ENCODE results near the gene BCLAF1.
A peak's percentile ranks its signal among the peaks of the same experiment; 100 is the strongest.

Gene BCLAF1, protein sequence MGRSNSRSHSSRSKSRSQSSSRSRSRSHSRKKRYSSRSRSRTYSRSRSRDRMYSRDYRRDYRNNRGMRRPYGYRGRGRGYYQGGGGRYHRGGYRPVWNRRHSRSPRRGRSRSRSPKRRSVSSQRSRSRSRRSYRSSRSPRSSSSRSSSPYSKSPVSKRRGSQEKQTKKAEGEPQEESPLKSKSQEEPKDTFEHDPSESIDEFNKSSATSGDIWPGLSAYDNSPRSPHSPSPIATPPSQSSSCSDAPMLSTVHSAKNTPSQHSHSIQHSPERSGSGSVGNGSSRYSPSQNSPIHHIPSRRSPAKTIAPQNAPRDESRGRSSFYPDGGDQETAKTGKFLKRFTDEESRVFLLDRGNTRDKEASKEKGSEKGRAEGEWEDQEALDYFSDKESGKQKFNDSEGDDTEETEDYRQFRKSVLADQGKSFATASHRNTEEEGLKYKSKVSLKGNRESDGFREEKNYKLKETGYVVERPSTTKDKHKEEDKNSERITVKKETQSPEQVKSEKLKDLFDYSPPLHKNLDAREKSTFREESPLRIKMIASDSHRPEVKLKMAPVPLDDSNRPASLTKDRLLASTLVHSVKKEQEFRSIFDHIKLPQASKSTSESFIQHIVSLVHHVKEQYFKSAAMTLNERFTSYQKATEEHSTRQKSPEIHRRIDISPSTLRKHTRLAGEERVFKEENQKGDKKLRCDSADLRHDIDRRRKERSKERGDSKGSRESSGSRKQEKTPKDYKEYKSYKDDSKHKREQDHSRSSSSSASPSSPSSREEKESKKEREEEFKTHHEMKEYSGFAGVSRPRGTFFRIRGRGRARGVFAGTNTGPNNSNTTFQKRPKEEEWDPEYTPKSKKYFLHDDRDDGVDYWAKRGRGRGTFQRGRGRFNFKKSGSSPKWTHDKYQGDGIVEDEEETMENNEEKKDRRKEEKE

DNA sequence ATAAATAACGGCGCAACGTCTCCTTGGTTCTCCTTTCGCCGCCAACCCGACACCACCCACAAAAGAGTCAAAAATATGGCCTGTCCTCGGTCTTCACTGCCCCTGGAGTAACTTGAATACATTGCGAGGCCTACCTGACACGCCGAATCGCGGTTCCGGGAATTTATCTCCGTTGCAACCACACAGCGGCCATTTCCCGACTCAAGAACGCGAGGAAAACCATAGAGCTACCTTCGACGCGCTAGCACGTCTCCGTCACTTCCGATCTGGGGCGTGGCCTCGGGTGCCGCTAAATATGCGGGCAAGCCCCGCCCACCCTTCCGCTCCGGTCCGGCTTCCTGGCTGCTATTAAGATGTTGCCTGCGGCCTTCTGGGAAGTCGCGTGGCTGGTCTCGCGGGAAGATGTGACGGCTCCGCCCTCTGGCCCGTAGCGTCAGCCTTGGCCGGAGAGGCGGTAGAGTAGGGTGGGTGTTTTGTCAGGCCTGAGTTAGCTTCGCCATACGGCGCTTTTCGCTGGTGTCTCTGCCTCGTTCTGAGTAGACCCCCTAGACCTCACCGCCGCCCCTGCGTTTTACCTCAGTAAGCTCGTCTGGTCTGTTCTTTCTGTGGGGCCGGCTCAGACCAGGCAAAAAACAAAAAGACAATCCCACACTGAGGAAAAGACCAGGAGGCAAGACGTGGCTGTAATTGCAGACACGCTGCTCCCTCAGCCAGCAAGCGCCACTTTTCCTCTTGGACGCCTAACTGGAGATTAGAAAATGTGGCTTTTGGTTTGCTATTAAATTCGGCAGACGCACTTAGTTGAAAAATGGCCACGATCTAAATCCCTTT, at the start of gene BCLAF1:
BCLAF1 (minus strand) TSS at position 268 of the 831 bp plus-strand sequence. CDS start 9,980 bp downstream, outside the sequence.
- in situ Hi-C loops (cut with MboI; ENCODE audit: low pct_unique_long_range_greater_than_20kb, low sequenced_read_pairs, unreplicated experiment), result no loop called here
- TF ChIP-seq, protein P1, sequence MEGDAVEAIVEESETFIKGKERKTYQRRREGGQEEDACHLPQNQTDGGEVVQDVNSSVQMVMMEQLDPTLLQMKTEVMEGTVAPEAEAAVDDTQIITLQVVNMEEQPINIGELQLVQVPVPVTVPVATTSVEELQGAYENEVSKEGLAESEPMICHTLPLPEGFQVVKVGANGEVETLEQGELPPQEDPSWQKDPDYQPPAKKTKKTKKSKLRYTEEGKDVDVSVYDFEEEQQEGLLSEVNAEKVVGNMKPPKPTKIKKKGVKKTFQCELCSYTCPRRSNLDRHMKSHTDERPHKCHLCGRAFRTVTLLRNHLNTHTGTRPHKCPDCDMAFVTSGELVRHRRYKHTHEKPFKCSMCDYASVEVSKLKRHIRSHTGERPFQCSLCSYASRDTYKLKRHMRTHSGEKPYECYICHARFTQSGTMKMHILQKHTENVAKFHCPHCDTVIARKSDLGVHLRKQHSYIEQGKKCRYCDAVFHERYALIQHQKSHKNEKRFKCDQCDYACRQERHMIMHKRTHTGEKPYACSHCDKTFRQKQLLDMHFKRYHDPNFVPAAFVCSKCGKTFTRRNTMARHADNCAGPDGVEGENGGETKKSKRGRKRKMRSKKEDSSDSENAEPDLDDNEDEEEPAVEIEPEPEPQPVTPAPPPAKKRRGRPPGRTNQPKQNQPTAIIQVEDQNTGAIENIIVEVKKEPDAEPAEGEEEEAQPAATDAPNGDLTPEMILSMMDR (IDR thresholded peaks at IDR 0.05; ENCODE audit: extremely low read depth, insufficient read depth, missing control alignments), result no peak
- peak; percentile 93 for DNase-seq (ENCODE audit: low spot score)

DNA sequence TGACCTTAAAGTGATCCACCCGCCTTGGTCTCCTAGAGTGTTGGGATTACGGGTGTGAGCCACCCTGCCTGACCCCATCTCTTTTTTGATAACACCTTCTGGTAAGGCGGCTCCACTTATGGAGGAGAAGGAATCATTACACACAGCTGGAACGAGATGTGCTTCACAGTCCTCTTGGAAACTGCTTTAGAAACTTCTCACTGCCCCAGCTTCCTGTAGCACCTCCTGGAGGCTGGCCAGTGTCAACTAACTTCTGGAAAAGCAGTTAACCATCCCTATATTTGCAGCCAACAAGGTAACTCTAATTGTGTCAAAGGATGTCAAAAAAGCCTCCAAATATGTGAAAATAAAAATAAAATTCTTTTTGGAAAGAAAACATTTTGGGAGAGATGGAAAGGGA, 48.8 kb upstream of the BCLAF1 start:
- in situ Hi-C loops (cut with MboI; ENCODE audit: low pct_unique_long_range_greater_than_20kb, low sequenced_read_pairs, unreplicated experiment), result no loop called here
- TF ChIP-seq, protein P1 (IDR thresholded peaks at IDR 0.05; ENCODE audit: extremely low read depth, insufficient read depth, missing control alignments), result no peak

DNA sequence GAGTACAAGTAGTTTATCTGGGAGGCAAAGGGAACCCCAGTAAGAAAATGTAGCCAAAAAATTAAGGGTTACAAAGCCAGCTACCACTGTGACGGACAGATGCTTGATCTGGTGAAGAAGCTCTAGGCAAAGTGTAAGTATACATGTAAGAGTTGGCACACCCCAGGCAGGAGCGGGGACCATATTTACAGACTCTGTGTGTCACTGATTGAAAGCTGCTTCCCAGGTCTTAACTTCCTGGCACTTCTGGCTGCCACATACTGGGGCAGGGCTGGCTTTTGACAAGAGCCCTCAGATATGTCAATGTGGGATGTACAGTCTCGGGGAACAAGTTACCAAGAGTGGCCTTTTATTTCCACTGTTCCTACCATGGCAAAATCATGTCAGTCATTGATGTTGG, 48.0 kb upstream of the BCLAF1 start:
- in situ Hi-C loops (cut with MboI; ENCODE audit: low pct_unique_long_range_greater_than_20kb, low sequenced_read_pairs, unreplicated experiment), result no loop called here
- DNase-seq (ENCODE audit: low spot score), result no peak
- TF ChIP-seq, protein P1 (IDR thresholded peaks at IDR 0.05; ENCODE audit: extremely low read depth, insufficient read depth, missing control alignments), result no peak

More for the DNA sequence above, 48.8 kb upstream of the BCLAF1 start:
- DNase-seq (ENCODE audit: low spot score), result no peak

DNA sequence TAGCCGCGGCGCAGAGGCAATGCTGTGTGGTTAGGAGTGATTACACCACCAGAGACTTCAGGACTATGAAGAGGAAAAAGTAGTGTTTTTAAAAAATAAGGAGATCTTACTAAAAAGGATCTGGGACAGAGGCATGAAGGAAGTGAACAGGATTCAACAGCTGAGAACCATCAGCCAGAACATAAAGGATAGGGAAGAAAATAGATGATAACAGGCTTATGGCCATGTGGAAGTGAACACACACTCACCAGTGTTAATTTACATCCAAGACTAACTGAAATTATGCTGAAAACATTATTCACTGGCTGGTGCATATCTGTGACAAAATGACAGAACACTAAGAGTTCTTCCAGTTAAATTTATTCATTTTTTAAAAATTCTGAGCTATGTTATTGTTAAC, 47.5 kb upstream of the BCLAF1 start:
- DNase-seq (ENCODE audit: low spot score), result no peak
- in situ Hi-C loops (cut with MboI; ENCODE audit: low pct_unique_long_range_greater_than_20kb, low sequenced_read_pairs, unreplicated experiment), result no loop called here
- TF ChIP-seq, protein P1 (IDR thresholded peaks at IDR 0.05; ENCODE audit: extremely low read depth, insufficient read depth, missing control alignments), result no peak

DNA sequence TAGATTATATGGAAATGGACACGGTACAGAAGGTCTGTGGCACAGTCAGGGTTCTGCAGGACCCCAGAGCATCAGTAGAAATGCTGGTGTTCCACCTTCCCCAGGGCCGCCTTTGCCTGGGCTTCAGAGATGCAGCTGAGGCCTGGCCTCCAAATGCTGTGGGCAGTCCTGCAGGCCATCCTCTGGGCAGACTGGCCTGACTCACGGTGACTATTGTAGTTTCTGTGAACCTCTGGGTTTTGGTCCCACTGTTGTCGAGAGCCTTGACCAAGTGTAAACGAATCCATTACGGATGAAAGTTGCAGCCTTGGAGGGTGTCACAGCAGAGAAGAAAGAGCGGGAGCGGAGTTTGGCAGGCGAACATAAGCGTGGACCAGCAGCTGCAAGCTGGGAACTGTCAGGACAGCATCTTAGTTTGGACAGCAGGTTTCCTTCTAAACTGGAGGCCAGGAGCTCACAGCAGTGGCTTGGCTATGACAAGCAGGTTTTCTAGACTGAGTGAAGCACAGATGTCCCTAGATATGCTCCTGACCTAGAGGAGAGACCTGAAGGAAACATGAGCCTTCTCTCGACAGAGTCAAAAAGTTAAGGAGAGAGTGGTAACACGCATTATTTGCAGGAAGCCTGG, 46.2 kb upstream of the BCLAF1 start:
- TF ChIP-seq, protein P1 (IDR thresholded peaks at IDR 0.05; ENCODE audit: extremely low read depth, insufficient read depth, missing control alignments), result no peak
- in situ Hi-C loops (cut with MboI; ENCODE audit: low pct_unique_long_range_greater_than_20kb, low sequenced_read_pairs, unreplicated experiment), result no loop called here
- no peak for DNase-seq (ENCODE audit: low spot score)
